Neuronal stem cell (in vitro differentiated cells): ENCODE data around the gene MAU2.
A peak's percentile ranks its signal among the peaks of the same experiment; 100 is the strongest.

ENCODE experiments used
- DNase-seq: peaks from one replicate; pipeline ENCODE4 v3.0.0-alpha.2; 2013; ENCODE audit warnings: low spot score
- H2AFZ ChIP-seq: one replicate; pipeline ENCODE4 v1.6.1; 2013; ENCODE audit warnings: mild to moderate bottlenecking, low read length, inconsistent platforms
- H2AK5ac ChIP-seq: 2 replicates; pipeline ENCODE4 v1.6.1; 2013; ENCODE audit warnings: low read depth, mild to moderate bottlenecking, inconsistent platforms, low read length, moderate library complexity, mixed read lengths
- H2BK120ac ChIP-seq: 2 replicates; pipeline ENCODE4 v1.6.1; 2013; ENCODE audit warnings: low read depth, mild to moderate bottlenecking, inconsistent platforms, low read length, moderate library complexity, mixed read lengths
- H2BK12ac ChIP-seq: one replicate; pipeline ENCODE4 v1.6.1; 2013; ENCODE audit warnings: low read length, inconsistent platforms
- H2BK15ac ChIP-seq: 2 replicates; pipeline ENCODE4 v1.6.1; 2013; ENCODE audit warnings: mild to moderate bottlenecking, low read length, inconsistent platforms, mixed read lengths
- H2BK5ac ChIP-seq: one replicate; pipeline ENCODE4 v1.6.1; 2013; ENCODE audit warnings: inconsistent platforms, mild to moderate bottlenecking, low read length, moderate library complexity
- H3K14ac ChIP-seq: one replicate; pipeline ENCODE4 v1.6.1; 2013; ENCODE audit warnings: low read length, inconsistent platforms
- H3K18ac ChIP-seq: 2 replicates; pipeline ENCODE4 v1.6.1; 2013; ENCODE audit warnings: low read length, inconsistent platforms
- H3K23ac ChIP-seq: 2 replicates; pipeline ENCODE4 v1.6.1; 2013; ENCODE audit warnings: low read depth, mild to moderate bottlenecking, mixed read lengths, low read length, inconsistent platforms; ENCODE audit not compliant: poor library complexity
- H3K27ac ChIP-seq: replicated peaks from 3 replicates; pipeline ENCODE4 v1.5.1; 2013; ENCODE audit warnings: low read length, inconsistent platforms
- H3K27me3 ChIP-seq, 3 experiments: 2 replicates each; pipeline ENCODE4 v1.6.1; 2013; ENCODE audit warnings: low read length in 3 of 3, mild to moderate bottlenecking in 2 of 3, inconsistent platforms in 1 of 3, low read depth in 1 of 3, mixed read lengths in 1 of 3, moderate library complexity in 1 of 3; ENCODE audit not compliant: control insufficient read depth in 3 of 3, insufficient read depth in 3 of 3
- H3K36me3 ChIP-seq, 2 donors: replicated peaks in 1 of 2; 2 replicates each; pipeline ENCODE4 v1.6.1; 2013; ENCODE audit warnings: low read length in 2 of 2; ENCODE audit not compliant: control insufficient read depth in 2 of 2, insufficient read depth in 2 of 2
- H3K4ac ChIP-seq: 2 replicates; pipeline ENCODE4 v1.6.1; 2013; ENCODE audit warnings: inconsistent platforms, mild to moderate bottlenecking, low read length, moderate library complexity
- H3K4me1 ChIP-seq, 2 donors: 1 replicate in 1 of 2; 2 replicates in 1 of 2; pipeline ENCODE4 v1.6.1; 2013; ENCODE audit warnings: low read length in 2 of 2, low read depth in 1 of 2; ENCODE audit not compliant: control insufficient read depth in 2 of 2, insufficient read depth in 1 of 2
- H3K4me2 ChIP-seq: one replicate; pipeline ENCODE4 v1.6.1; 2013; ENCODE audit warnings: mild to moderate bottlenecking, low read length, inconsistent platforms; ENCODE audit not compliant: insufficient read depth, poor library complexity, severe bottlenecking
- H3K4me3 ChIP-seq, 2 donors: 2 replicates each; pipeline ENCODE4 v1.5.1; 2013; ENCODE audit warnings: low read length in 2 of 2, mild to moderate bottlenecking in 2 of 2, inconsistent platforms in 1 of 2, moderate library complexity in 1 of 2
- H3K79me1 ChIP-seq: one replicate; pipeline ENCODE4 v1.6.1; 2013; ENCODE audit warnings: low read depth, mild to moderate bottlenecking, inconsistent platforms, low read length, moderate library complexity
- H3K9ac ChIP-seq: one replicate; pipeline ENCODE4 v1.6.1; 2013; ENCODE audit warnings: mild to moderate bottlenecking, low read depth, low read length, inconsistent platforms; ENCODE audit not compliant: poor library complexity
- H3K9me3 ChIP-seq, 2 donors: replicated peaks in 1 of 2; 2 replicates each; pipeline versions ENCODE3 to v1.6.1; 2013; ENCODE audit warnings: low read length in 2 of 2, mild to moderate bottlenecking in 2 of 2, inconsistent platforms in 1 of 2, low read depth in 1 of 2, mixed read lengths in 1 of 2, moderate library complexity in 1 of 2; ENCODE audit not compliant: control insufficient read depth in 2 of 2, insufficient read depth in 1 of 2
- H4K8ac ChIP-seq: one replicate; pipeline ENCODE4 v1.6.1; 2013; ENCODE audit warnings: low read depth, mild to moderate bottlenecking, inconsistent platforms, low read length, moderate library complexity
- H4K91ac ChIP-seq: one replicate; pipeline ENCODE4 v1.6.1; 2013; ENCODE audit warnings: low read length, low read depth, mild to moderate bottlenecking, inconsistent platforms; ENCODE audit not compliant: poor library complexity
- WGBS, 2 donors: extraction: QIAGEN DNeasy Blood & Tissue Kit; methylation state at CpG; one replicate each; pipeline ENCODE4 v1.1.7; 2013; ENCODE audit warnings: missing lambda C conversion rate in 2 of 2, mixed read lengths in 1 of 2; ENCODE audit not compliant: insufficient read length in 2 of 2, insufficient replicate concordance in 1 of 2; ENCODE audit errors: extremely low coverage in 2 of 2; 5-methylcytosine and 5-hydroxymethylcytosine counted together

MAU2 gene

GRCh38 chr19:19345232-19345631 lies 24.6 kb downstream of the MAU2 start:
- no peak overlapping the region for H2BK120ac ChIP-seq
- H2BK5ac ChIP-seq = peak overlapping the region; percentile 75
- no peak overlapping the region for H2BK12ac ChIP-seq
- H3K4ac ChIP-seq = no peak overlapping the region
- H3K9ac ChIP-seq = peak overlapping the region; percentile 21
- H3K18ac ChIP-seq = no peak overlapping the region
- H3K27ac ChIP-seq = no peak overlapping the region
- no peak overlapping the region for H4K91ac ChIP-seq
- H3K14ac ChIP-seq = no peak overlapping the region
- H2AFZ ChIP-seq = no peak overlapping the region
- no peak overlapping the region for H3K4me3 ChIP-seq
- no peaks in the 10 kb centered on the region for H3K9me3 ChIP-seq
- no peak overlapping the region for H2AK5ac ChIP-seq
- no peak overlapping the region for H3K4me2 ChIP-seq
- WGBS, 2 donors = no CpG with 5 or more reads among the region's 21 CpGs
- H3K27me3 ChIP-seq = no peaks in the 10 kb centered on the region
- peak overlapping the region; percentile 31 for H3K23ac ChIP-seq
- H3K36me3 ChIP-seq = peaks cover 77 to 92% of the 10 kb centered on the region in 2 donors
- H4K8ac ChIP-seq = no peak overlapping the region
- no peak overlapping the region for H2BK15ac ChIP-seq
- no peak for DNase-seq
- H3K79me1 ChIP-seq = peaks cover 8% of the 10 kb centered on the region
- no peaks in the 10 kb centered on the region for H3K4me1 ChIP-seq

DNA sequence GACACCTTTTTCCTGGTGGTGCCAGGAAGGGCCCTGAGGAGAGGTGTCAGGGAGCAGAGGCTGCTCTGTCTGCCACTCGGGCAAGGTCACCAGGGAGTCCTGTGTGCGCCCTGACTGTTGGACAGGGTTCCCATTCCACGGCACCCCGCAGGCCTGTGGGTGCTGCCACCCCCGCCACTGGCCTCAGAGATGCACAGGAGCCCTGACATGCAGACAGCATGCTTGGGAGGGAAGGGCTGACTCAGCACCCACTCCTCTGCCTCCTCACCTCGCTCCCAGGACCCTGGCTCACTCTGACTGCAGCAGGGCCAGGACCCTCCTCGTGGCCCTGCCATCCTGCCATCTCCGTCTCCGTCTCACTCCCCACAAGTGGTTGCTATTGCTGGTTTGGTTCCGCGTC lies 25.3 kb downstream of the MAU2 start:
- no peak overlapping the region for H3K18ac ChIP-seq
- H2BK12ac ChIP-seq = no peak overlapping the region
- no peaks in the 10 kb centered on the region for H3K4me1 ChIP-seq
- H3K9ac ChIP-seq = no peak overlapping the region
- H2BK15ac ChIP-seq = no peak overlapping the region
- H2BK120ac ChIP-seq = no peak overlapping the region
- H2BK5ac ChIP-seq = peak overlapping the region; percentile 75
- H4K91ac ChIP-seq = no peak overlapping the region
- WGBS, 2 donors = no CpG with 5 or more reads among the region's 11 CpGs
- no peak overlapping the region for H2AK5ac ChIP-seq
- H3K9me3 ChIP-seq = no peaks in the 10 kb centered on the region
- H3K27me3 ChIP-seq = no peaks in the 10 kb centered on the region
- H3K27ac ChIP-seq = no peak overlapping the region
- H3K4me3 ChIP-seq = peak overlapping the region in 1 of 2 donors; percentile 18
- H3K23ac ChIP-seq = no peak overlapping the region
- no peak overlapping the region for H3K4me2 ChIP-seq
- peaks cover 5% of the 10 kb centered on the region for H3K79me1 ChIP-seq
- H4K8ac ChIP-seq = no peak overlapping the region
- H3K14ac ChIP-seq = no peak overlapping the region
- H3K4ac ChIP-seq = no peak overlapping the region
- H3K36me3 ChIP-seq = peaks cover 73 to 91% of the 10 kb centered on the region in 2 donors
- H2AFZ ChIP-seq = no peak overlapping the region
- DNase-seq = no peak

DNA sequence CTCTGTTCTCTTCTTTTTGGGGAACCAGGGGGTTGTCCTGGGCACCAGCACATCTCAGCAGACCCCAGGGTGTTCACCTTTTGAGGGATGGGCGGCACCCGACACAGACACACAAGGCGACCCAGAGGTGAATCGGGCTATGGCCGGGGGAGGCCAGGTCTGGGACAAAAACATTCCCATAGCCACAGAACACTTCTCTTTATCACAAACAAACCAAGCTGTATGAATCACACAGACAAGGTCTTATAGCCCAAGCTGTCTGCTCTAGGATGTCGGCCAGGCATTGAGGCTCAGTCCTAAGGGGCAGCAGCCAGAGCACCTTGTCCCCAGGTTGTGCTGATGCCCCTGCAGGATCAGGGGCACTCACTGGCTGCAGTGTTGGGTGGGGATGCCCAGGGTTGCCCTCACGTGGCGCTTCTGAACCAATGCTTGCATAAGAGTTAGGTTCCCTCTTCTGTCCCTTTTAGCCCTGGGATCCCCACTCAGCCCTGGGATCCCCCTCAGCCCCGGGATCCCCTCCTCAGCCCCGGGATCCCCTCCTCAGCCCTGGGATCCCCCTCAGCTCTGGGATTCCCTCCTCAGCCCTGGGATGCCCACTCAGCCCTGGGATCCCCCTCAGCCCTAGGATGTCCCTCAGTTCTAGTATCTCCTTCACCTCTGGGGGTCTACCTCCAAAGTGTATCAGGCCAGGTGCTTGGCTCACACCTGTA lies 26.9 kb downstream of the MAU2 start:
- no peak overlapping the region for H3K27ac ChIP-seq
- no peak for DNase-seq
- no peaks in the 10 kb centered on the region for H3K4me1 ChIP-seq
- no peak overlapping the region for H3K9ac ChIP-seq
- H4K91ac ChIP-seq = no peak overlapping the region
- no peak overlapping the region for H3K23ac ChIP-seq
- H3K36me3 ChIP-seq = peaks cover 70 to 91% of the 10 kb centered on the region in 2 donors
- no peak overlapping the region for H3K4me3 ChIP-seq
- H4K8ac ChIP-seq = no peak overlapping the region
- H3K4me2 ChIP-seq = peak overlapping the region; percentile 18
- H3K4ac ChIP-seq = no peak overlapping the region
- H2BK15ac ChIP-seq = no peak overlapping the region
- H2AK5ac ChIP-seq = no peak overlapping the region
- H3K79me1 ChIP-seq = peaks cover 5% of the 10 kb centered on the region
- H2BK120ac ChIP-seq = no peak overlapping the region
- H3K14ac ChIP-seq = no peak overlapping the region
- no peaks in the 10 kb centered on the region for H3K9me3 ChIP-seq
- H3K18ac ChIP-seq = no peak overlapping the region
- no CpG with 5 or more reads among the region's 10 CpGs for WGBS, 2 donors
- H2AFZ ChIP-seq = no peak overlapping the region
- H2BK12ac ChIP-seq = no peak overlapping the region
- no peak overlapping the region for H2BK5ac ChIP-seq
- H3K27me3 ChIP-seq = no peaks in the 10 kb centered on the region

GRCh38 chr19:19348266-19348665 lies 27.6 kb downstream of the MAU2 start:
- no CpG with 5 or more reads among the region's 9 CpGs for WGBS, 2 donors
- peak overlapping the region; percentile 24 for H2BK5ac ChIP-seq

More at GRCh38 chr19:19348266-19348665, 27.6 kb downstream of the MAU2 start:
- H3K27ac ChIP-seq = no peak overlapping the region
- H3K4me1 ChIP-seq = no peaks in the 10 kb centered on the region
- H2AFZ ChIP-seq = no peak overlapping the region
- no peak overlapping the region for H2BK120ac ChIP-seq
- no peak overlapping the region for H3K14ac ChIP-seq
- no peak overlapping the region for H3K9ac ChIP-seq
- no peak overlapping the region for H3K4me3 ChIP-seq
- H4K91ac ChIP-seq = no peak overlapping the region
- no peak overlapping the region for H2AK5ac ChIP-seq
- H3K79me1 ChIP-seq = peaks cover 3% of the 10 kb centered on the region
- H3K4ac ChIP-seq = no peak overlapping the region
- no peak overlapping the region for H4K8ac ChIP-seq
- H3K9me3 ChIP-seq = no peaks in the 10 kb centered on the region
- no peak overlapping the region for H3K18ac ChIP-seq
- no peak overlapping the region for H2BK15ac ChIP-seq
- no peak overlapping the region for H3K23ac ChIP-seq
- no peaks in the 10 kb centered on the region for H3K27me3 ChIP-seq
- H2BK12ac ChIP-seq = no peak overlapping the region
- DNase-seq = no peak
- H3K4me2 ChIP-seq = no peak overlapping the region
- H3K36me3 ChIP-seq = peaks cover 70 to 91% of the 10 kb centered on the region in 2 donors
